Peyer's patch (tissue), 4 donors: ENCODE results near the gene PLD1. TPM values are rescaled to one million over a fixed set of nuclear protein-coding genes. Genes with fewer than 3 reads are reported as not detected.

Source experiments
- DNase-seq, 3 donors: peaks; one replicate each; pipeline ENCODE4 v3.0.0-alpha.2; 2017 to 2019
- H3K27ac ChIP-seq, 4 donors: fragments of 200-600 bp; sonication (generic); one replicate each; pipeline ENCODE4 v1.5.1; 2016 to 2019
- H3K27me3 ChIP-seq, 2 donors: fragments of 200-600 bp; sonication (generic); one replicate each; pipeline ENCODE4 v1.5.1; 2019
- H3K36me3 ChIP-seq, 3 donors: fragments of 200-600 bp; sonication (generic); one replicate each; pipeline ENCODE4 v1.5.1; 2016 to 2019
- H3K4me1 ChIP-seq, 4 donors: fragments of 200-600 bp; sonication (generic); one replicate each; pipeline ENCODE4 v1.5.1; 2016 to 2019
- H3K4me3 ChIP-seq, 4 donors: fragments of 200-600 bp; sonication (generic); 1 replicate in 3 of 4; 2 replicates in 1 of 4; pipeline ENCODE4 v1.5.1; 2016 to 2019; ENCODE audit warnings: mild to moderate bottlenecking in 1 of 4
- H3K9me3 ChIP-seq, 4 donors: fragments of 200-600 bp; sonication (generic); one replicate each; pipeline ENCODE4 v1.5.1; 2016 to 2019; ENCODE audit warnings: mild to moderate bottlenecking in 1 of 4
- POLR2A ChIP-seq, 2 donors: fragments of 450-650 bp; IDR thresholded peaks; one replicate each; pipeline ENCODE4 v1.5.1; 2017; ENCODE audit warnings: antibody characterized with exemption in 2 of 2, mild to moderate bottlenecking in 2 of 2, moderate library complexity in 2 of 2
- total RNA-seq, 4 donors: library from RNA; depleted of rRNA; stranded (reverse); fragments of >200 nt; gene quantifications; one replicate each; pipeline ENCODE4 v1.1.0, GENCODE V29; 2016
- TF ChIP-seq, protein P1 (sequence below), 6 experiments: fragments of 450-650 bp in 4 of 6; fragments of 200-600 bp in 2 of 6; sonication (generic) in 1 of 6; IDR thresholded peaks; one replicate each; pipeline ENCODE4 v1.5.1; 2017 to 2019; ENCODE audit warnings: antibody characterized with exemption in 6 of 6, mild to moderate bottlenecking in 3 of 6, moderate library complexity in 1 of 6

PLD1 gene
- total RNA-seq, 4 donors from 2014 or later = 120 to 218 (median 187) TPM

- TF ChIP-seq, protein P1, sequence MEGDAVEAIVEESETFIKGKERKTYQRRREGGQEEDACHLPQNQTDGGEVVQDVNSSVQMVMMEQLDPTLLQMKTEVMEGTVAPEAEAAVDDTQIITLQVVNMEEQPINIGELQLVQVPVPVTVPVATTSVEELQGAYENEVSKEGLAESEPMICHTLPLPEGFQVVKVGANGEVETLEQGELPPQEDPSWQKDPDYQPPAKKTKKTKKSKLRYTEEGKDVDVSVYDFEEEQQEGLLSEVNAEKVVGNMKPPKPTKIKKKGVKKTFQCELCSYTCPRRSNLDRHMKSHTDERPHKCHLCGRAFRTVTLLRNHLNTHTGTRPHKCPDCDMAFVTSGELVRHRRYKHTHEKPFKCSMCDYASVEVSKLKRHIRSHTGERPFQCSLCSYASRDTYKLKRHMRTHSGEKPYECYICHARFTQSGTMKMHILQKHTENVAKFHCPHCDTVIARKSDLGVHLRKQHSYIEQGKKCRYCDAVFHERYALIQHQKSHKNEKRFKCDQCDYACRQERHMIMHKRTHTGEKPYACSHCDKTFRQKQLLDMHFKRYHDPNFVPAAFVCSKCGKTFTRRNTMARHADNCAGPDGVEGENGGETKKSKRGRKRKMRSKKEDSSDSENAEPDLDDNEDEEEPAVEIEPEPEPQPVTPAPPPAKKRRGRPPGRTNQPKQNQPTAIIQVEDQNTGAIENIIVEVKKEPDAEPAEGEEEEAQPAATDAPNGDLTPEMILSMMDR (IDR thresholded peaks at IDR 0.05) = no peak
- no peak for TF ChIP-seq POLR2A (IDR thresholded peaks at IDR 0.05)
- Histone ChIP-seq H3K4me3 (no peak overlapping the region), H3K27me3 (no peaks in the 10 kb centered on the region), H3K27ac (no peak overlapping the region), H3K36me3 (peaks cover 0 to 96% (median 4%) of the 10 kb centered on the region in 3 donors), H3K4me1 (no peaks in the 10 kb centered on the region), H3K9me3 (no peaks in the 10 kb centered on the region)
- DNase-seq = no peak
These were observed 148.8 kb downstream of the PLD1 start for GRCh38 chr3:171661484-171661883.

- Histone ChIP-seq H3K4me1 (peaks cover 0 to 3% (median 0%) of the 10 kb centered on the region in 4 donors), H3K4me3 (no peak overlapping the region), H3K27me3 (no peaks in the 10 kb centered on the region), H3K27ac (no peak overlapping the region), H3K36me3 (peaks cover 0 to 92% (median 4%) of the 10 kb centered on the region in 3 donors), H3K9me3 (no peaks in the 10 kb centered on the region)
- no peak for DNase-seq
- TF ChIP-seq POLR2A (IDR thresholded peaks at IDR 0.05) = no peak
- TF ChIP-seq, protein P1 (IDR thresholded peaks at IDR 0.05) = no peak
These were observed 150.1 kb downstream of the PLD1 start for GRCh38 chr3:171660188-171660587.

DNA sequence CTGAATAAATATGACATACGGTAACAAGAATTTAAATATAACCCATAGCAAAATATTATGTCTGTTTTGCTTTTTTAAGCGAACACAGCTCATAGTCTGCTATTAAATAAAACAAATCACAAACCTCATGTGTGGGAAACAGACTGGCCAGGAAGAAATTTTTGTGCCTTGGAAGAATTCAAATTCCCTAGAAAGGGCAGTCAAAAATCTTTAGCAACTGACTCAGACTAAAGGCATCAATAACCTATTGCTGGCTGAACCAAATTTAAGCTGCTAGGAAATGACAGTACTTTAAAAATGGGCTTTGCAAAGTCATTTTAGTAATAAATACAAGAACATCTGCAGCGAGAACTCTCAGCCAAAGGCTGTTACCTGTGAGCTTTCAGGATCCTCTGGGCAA, 151.4 kb downstream of the PLD1 start:
- Histone ChIP-seq H3K9me3 (no peaks in the 10 kb centered on the region), H3K27ac (no peak overlapping the region), H3K4me3 (no peak overlapping the region), H3K27me3 (no peaks in the 10 kb centered on the region), H3K36me3 (peaks cover 0 to 92% (median 4%) of the 10 kb centered on the region in 3 donors), H3K4me1 (peaks cover 0 to 5% (median 0%) of the 10 kb centered on the region in 4 donors)
- no peak for DNase-seq
- TF ChIP-seq POLR2A (IDR thresholded peaks at IDR 0.05) = no peak
- TF ChIP-seq, protein P1 (IDR thresholded peaks at IDR 0.05) = no peak

DNA sequence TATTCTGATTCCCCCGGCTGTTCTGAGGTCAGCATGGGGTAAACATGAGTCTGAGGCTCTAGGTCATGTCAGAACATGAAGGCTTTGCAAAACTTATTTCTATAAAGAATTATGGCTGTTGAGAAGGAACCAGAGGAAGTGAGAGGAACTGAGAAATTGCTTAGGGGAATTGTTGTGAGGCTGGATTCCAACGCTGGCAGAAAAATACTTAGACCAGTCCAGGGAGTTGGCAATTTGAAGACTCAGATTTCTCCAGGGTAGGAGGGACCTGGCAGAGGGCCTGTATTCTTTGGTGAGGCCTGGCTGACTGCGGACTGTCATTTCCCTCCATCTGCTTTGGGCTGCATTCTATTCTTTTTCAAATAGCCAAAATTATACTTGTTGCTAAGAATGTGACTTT, 155.5 kb downstream of the PLD1 start:
- H3K27ac ChIP-seq = peak overlapping the region in 1 of 4 donors; percentile 49
- DNase-seq = peak in 1 of 3 donors; percentile 54
- no peaks in the 10 kb centered on the region for H3K27me3 ChIP-seq
- peaks cover 0 to 5% (median 0%) of the 10 kb centered on the region in 4 donors for H3K4me1 ChIP-seq
- no peak for TF ChIP-seq POLR2A (IDR thresholded peaks at IDR 0.05)
- TF ChIP-seq, protein P1 (IDR thresholded peaks at IDR 0.05) = no peak
- H3K4me3 ChIP-seq = no peak overlapping the region
- no peaks in the 10 kb centered on the region for H3K9me3 ChIP-seq
- peaks cover 0 to 64% (median 4%) of the 10 kb centered on the region in 3 donors for H3K36me3 ChIP-seq

DNA sequence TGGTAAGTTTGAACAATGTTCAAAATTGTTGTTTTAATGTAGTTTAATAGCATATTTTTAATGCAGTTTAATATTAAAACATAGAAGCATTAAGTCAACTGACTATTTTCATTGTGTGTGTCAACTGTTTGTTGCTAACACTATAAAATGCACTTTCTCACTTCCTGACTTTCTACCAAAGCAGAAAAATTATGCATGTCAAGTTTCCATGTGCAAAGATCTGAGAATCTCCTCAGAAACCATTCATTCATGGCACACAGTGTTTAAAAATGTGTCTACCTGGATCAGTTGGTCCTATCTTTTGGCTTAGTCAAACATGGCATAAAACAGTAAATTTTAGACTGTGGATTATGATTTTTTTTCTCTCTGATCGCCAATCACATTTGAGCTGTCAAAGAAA, 156.0 kb downstream of the PLD1 start:
- H3K4me1 ChIP-seq = peaks cover 0 to 5% (median 0%) of the 10 kb centered on the region in 4 donors
- no peak overlapping the region for H3K4me3 ChIP-seq
- TF ChIP-seq, protein P1 (IDR thresholded peaks at IDR 0.05) = no peak
- no peak for TF ChIP-seq POLR2A (IDR thresholded peaks at IDR 0.05)
- DNase-seq = no peak
- H3K9me3 ChIP-seq = no peaks in the 10 kb centered on the region
- H3K27me3 ChIP-seq = no peaks in the 10 kb centered on the region
- no peak overlapping the region for H3K27ac ChIP-seq
- peaks cover 0 to 60% (median 0%) of the 10 kb centered on the region in 3 donors for H3K36me3 ChIP-seq

GRCh38 chr3:171653701-171654100, 156.6 kb downstream of the PLD1 start:
- DNase-seq = no peak
- TF ChIP-seq, protein P1 (IDR thresholded peaks at IDR 0.05) = no peak
- Histone ChIP-seq H3K27ac (no peak overlapping the region), H3K27me3 (no peaks in the 10 kb centered on the region), H3K9me3 (no peaks in the 10 kb centered on the region), H3K4me3 (no peak overlapping the region), H3K4me1 (peaks cover 0 to 5% (median 0%) of the 10 kb centered on the region in 4 donors), H3K36me3 (peaks cover 0 to 55% (median 0%) of the 10 kb centered on the region in 3 donors)
